Measurements from ENCODE around the gene OR2V1.
"Not testable (repeated sequence)": the region's sequence is repeated elsewhere in the genome, so short reads cannot be mapped to it uniquely, and the experiment has no call there.

OR2V1 gene

GRCh38 chr5:181097759-181098491 is 33.0 kb downstream of the OR2V1 start:
- not testable (repeated sequence) for H3K4me2 ChIP-seq (ENCODE audit: low read length); H3K9ac ChIP-seq (ENCODE audit: low read depth, low read length); H3K9me3 ChIP-seq (replicated peaks; ENCODE audit: low read length); H3K4me1 ChIP-seq (ENCODE audit: control insufficient read depth, insufficient read depth, low read length); H3K36me3 ChIP-seq (ENCODE audit: insufficient read depth, low read length); H3K4me3 ChIP-seq (ENCODE audit: low read length)
- peaks cover 21% of the 10 kb centered on the region for H3K27me3 ChIP-seq (ENCODE audit: control insufficient read depth, insufficient read depth, low read length)

DNA sequence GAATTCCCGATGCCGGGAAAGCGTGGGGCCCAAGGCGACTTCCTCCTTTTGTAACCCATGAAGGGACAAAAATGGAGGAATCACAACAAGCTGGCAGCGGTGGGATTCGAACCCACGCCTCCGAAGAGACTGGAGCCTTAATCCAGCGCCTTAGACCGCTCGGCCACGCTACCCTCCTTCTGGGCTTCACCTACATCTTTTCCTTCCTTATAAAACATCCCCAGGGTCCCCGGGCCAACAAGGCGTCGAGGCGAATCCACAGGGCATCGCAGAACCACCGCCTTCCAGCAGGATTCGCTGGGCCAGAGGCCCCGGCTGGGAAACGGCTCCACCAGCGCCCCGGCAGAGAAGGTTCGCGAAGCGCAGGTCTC is 33.6 kb downstream of the OR2V1 start:
- not testable (repeated sequence) for H3K4me1 ChIP-seq (ENCODE audit: control insufficient read depth, insufficient read depth, low read length); H3K9ac ChIP-seq (ENCODE audit: low read depth, low read length); H3K4me3 ChIP-seq (ENCODE audit: low read length); H3K36me3 ChIP-seq (ENCODE audit: insufficient read depth, low read length); H3K4me2 ChIP-seq (ENCODE audit: low read length); H3K9me3 ChIP-seq (replicated peaks; ENCODE audit: low read length)
- peaks cover 21% of the 10 kb centered on the region for H3K27me3 ChIP-seq (ENCODE audit: control insufficient read depth, insufficient read depth, low read length)

GRCh38 chr5:181096721-181097382 is 34.1 kb downstream of the OR2V1 start:
- not testable (repeated sequence) for H3K9me3 ChIP-seq (replicated peaks; ENCODE audit: low read length); H3K4me2 ChIP-seq (ENCODE audit: low read length); H3K36me3 ChIP-seq (ENCODE audit: insufficient read depth, low read length); H3K9ac ChIP-seq (ENCODE audit: low read depth, low read length); H3K4me1 ChIP-seq (ENCODE audit: control insufficient read depth, insufficient read depth, low read length); H3K4me3 ChIP-seq (ENCODE audit: low read length)
- peaks cover 21% of the 10 kb centered on the region for H3K27me3 ChIP-seq (ENCODE audit: control insufficient read depth, insufficient read depth, low read length)

- peaks cover 17% of the 10 kb centered on the region for H3K27me3 ChIP-seq (ENCODE audit: control insufficient read depth, insufficient read depth, low read length)
- H3K4me1 ChIP-seq (ENCODE audit: control insufficient read depth, insufficient read depth, low read length); H3K9me3 ChIP-seq (replicated peaks; ENCODE audit: low read length); H3K9ac ChIP-seq (ENCODE audit: low read depth, low read length); H3K36me3 ChIP-seq (ENCODE audit: insufficient read depth, low read length); H3K4me3 ChIP-seq (ENCODE audit: low read length); H3K4me2 ChIP-seq (ENCODE audit: low read length): not testable (repeated sequence)
Measured at GRCh38 chr5:181095162-181095561, 35.8 kb downstream of the OR2V1 start.

DNA sequence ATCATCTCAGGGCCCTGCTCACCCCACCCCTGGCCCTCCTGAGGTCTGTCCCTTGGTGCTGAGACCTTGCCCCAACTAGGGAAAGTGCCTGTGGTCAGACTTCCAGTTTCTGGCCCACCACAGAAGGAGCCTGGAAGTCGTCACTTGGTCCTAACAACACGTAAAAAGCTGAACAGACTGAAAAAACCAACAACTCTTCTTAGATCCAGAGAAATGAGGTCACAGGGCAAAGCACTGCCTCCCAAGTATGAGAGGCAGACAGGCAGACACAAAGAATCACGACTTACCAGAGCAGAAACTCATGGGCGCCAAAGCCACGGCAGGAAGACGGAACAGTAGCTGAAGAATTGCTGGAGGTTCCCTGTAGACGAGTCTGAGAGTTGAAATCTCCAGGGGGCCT is 38.5 kb downstream of the OR2V1 start:
- Histone ChIP-seq H3K36me3 (ENCODE audit: insufficient read depth, low read length) (no peaks in the 10 kb centered on the region), H3K4me1 (ENCODE audit: control insufficient read depth, insufficient read depth, low read length) (no peaks in the 10 kb centered on the region), H3K9me3 (replicated peaks; ENCODE audit: low read length) (no peaks in the 10 kb centered on the region)

DNA sequence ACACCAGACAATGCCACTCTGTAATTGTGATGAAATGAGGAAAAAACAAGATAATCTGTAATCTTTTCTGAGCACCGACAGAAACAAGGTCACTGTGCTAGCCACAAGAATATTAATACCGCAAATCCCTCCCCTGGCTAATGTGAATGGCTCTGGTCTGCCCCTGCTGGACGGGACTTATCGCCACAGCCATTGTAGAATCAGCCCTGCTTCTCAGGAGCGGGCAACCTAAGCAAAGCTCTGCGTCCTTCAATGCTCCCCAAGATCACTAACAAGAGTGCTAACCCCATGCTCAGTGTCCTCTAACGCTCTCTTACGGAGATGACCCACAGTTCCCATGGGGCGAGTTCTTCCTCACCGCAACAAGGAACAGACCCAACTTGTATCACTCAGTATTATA is 42.7 kb downstream of the OR2V1 start:
- no peak overlapping the region for H3K4me2 ChIP-seq (ENCODE audit: low read length)
- H3K36me3 ChIP-seq (ENCODE audit: insufficient read depth, low read length), result no peaks in the 10 kb centered on the region

More for the DNA sequence above, 38.5 kb downstream of the OR2V1 start:
- H3K27me3 ChIP-seq (ENCODE audit: control insufficient read depth, insufficient read depth, low read length), result peaks cover 3% of the 10 kb centered on the region
- H3K9ac ChIP-seq (ENCODE audit: low read depth, low read length), result no peak overlapping the region
- no peak overlapping the region for H3K4me3 ChIP-seq (ENCODE audit: low read length)
- H3K4me2 ChIP-seq (ENCODE audit: low read length), result no peak overlapping the region

DNA sequence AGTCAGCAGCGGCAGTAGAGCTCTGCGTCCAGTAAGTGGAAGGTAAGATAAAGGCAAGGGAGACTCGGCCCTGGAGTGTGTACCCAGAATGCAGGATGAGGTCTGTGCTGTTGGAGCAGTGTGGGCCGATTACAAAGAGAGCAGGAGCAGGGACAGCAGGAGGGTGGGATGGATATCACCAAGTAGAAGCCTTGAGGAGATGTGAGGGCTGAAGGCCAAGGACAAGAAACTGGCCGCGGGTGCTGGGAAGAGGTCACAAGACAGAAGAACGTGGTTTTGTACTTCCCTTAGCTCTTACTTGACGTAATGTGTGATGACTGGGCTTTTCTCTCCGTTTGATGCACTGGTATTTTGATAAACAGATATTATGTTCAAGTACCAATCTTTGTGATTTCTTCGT is 43.7 kb downstream of the OR2V1 start:
- Histone ChIP-seq H3K4me2 (ENCODE audit: low read length) (no peak overlapping the region), H3K4me1 (ENCODE audit: control insufficient read depth, insufficient read depth, low read length) (no peaks in the 10 kb centered on the region), H3K9me3 (replicated peaks; ENCODE audit: low read length) (no peaks in the 10 kb centered on the region), H3K27me3 (ENCODE audit: control insufficient read depth, insufficient read depth, low read length) (peaks cover 19% of the 10 kb centered on the region), H3K4me3 (ENCODE audit: low read length) (no peak overlapping the region), H3K36me3 (ENCODE audit: insufficient read depth, low read length) (no peaks in the 10 kb centered on the region), H3K9ac (ENCODE audit: low read depth, low read length) (no peak overlapping the region)

More for the DNA sequence above, 42.7 kb downstream of the OR2V1 start:
- Histone ChIP-seq H3K9ac (ENCODE audit: low read depth, low read length) (no peak overlapping the region), H3K9me3 (replicated peaks; ENCODE audit: low read length) (no peaks in the 10 kb centered on the region), H3K4me1 (ENCODE audit: control insufficient read depth, insufficient read depth, low read length) (no peaks in the 10 kb centered on the region), H3K27me3 (ENCODE audit: control insufficient read depth, insufficient read depth, low read length) (peaks cover 18% of the 10 kb centered on the region), H3K4me3 (ENCODE audit: low read length) (no peak overlapping the region)

DNA sequence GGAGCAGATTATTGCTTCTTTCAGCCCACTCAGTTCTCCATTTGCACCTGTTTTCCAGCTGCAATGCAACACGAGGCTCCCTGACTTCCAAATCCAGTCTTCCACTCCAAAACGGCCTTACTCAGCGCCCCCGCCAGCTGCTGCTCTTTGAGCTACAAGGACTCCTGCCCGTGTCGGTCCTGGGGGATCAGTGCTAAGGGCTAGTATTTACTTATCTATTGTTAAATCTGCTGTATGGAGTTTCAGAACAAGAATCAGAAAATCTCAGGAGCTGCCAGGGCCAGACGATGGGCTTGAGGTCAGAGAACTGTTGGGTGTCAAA is 44.1 kb downstream of the OR2V1 start:
- Histone ChIP-seq H3K27me3 (ENCODE audit: control insufficient read depth, insufficient read depth, low read length) (peaks cover 19% of the 10 kb centered on the region), H3K9ac (ENCODE audit: low read depth, low read length) (no peak overlapping the region), H3K4me2 (ENCODE audit: low read length) (no peak overlapping the region), H3K4me3 (ENCODE audit: low read length) (no peak overlapping the region), H3K4me1 (ENCODE audit: control insufficient read depth, insufficient read depth, low read length) (no peaks in the 10 kb centered on the region), H3K9me3 (replicated peaks; ENCODE audit: low read length) (no peaks in the 10 kb centered on the region), H3K36me3 (ENCODE audit: insufficient read depth, low read length) (no peaks in the 10 kb centered on the region)

- H3K4me2 ChIP-seq (ENCODE audit: low read length), result no peak overlapping the region
- no peaks in the 10 kb centered on the region for H3K36me3 ChIP-seq (ENCODE audit: insufficient read depth, low read length)
- H3K9me3 ChIP-seq (replicated peaks; ENCODE audit: low read length), result no peaks in the 10 kb centered on the region
- no peak overlapping the region for H3K4me3 ChIP-seq (ENCODE audit: low read length)
- peaks cover 20% of the 10 kb centered on the region for H3K27me3 ChIP-seq (ENCODE audit: control insufficient read depth, insufficient read depth, low read length)
- H3K9ac ChIP-seq (ENCODE audit: low read depth, low read length), result no peak overlapping the region
- H3K4me1 ChIP-seq (ENCODE audit: control insufficient read depth, insufficient read depth, low read length), result no peaks in the 10 kb centered on the region
Measured at GRCh38 chr5:181086026-181086883, 44.7 kb downstream of the OR2V1 start.

DNA sequence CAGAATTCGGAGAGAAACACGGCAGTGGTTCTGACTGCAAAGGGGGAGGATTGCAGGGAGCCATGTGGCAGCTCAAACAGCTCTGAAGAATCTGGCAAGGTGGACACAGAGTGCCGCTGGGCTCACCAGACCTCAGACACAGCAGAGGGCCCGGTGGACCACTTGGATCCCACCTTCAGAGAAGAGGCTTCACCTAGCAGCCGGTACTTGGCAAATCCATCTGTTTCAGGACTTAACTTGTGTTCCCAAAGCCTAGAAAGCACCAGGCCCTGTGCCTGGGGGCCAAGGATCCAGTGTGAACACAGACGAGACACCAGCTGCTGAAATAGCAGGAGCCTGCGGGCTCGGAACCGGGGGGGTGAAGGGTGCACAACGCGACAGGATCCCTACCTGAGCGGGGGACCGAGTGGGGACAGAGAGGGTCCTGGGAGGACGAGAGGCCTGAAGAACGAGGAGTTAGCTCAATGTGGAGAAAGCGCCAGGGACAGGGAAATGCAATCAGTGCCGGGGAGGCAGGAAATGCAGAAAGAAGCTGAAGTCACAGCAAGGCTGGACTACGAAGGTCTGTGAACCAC is 46.3 kb downstream of the OR2V1 start:
- no peaks in the 10 kb centered on the region for H3K36me3 ChIP-seq (ENCODE audit: insufficient read depth, low read length)
- no peaks in the 10 kb centered on the region for H3K9me3 ChIP-seq (replicated peaks; ENCODE audit: low read length)
- no peak overlapping the region for H3K9ac ChIP-seq (ENCODE audit: low read depth, low read length)
- H3K4me2 ChIP-seq (ENCODE audit: low read length), result no peak overlapping the region
- no peaks in the 10 kb centered on the region for H3K4me1 ChIP-seq (ENCODE audit: control insufficient read depth, insufficient read depth, low read length)
- H3K27me3 ChIP-seq (ENCODE audit: control insufficient read depth, insufficient read depth, low read length), result peaks cover 22% of the 10 kb centered on the region
- H3K4me3 ChIP-seq (ENCODE audit: low read length), result no peak overlapping the region

- no peaks in the 10 kb centered on the region for H3K9me3 ChIP-seq (replicated peaks; ENCODE audit: low read length)
- H3K9ac ChIP-seq (ENCODE audit: low read depth, low read length), result no peak overlapping the region
- H3K27me3 ChIP-seq (ENCODE audit: control insufficient read depth, insufficient read depth, low read length), result peaks cover 22% of the 10 kb centered on the region
- H3K4me2 ChIP-seq (ENCODE audit: low read length), result no peak overlapping the region
- no peaks in the 10 kb centered on the region for H3K4me1 ChIP-seq (ENCODE audit: control insufficient read depth, insufficient read depth, low read length)
- H3K36me3 ChIP-seq (ENCODE audit: insufficient read depth, low read length), result no peaks in the 10 kb centered on the region
- H3K4me3 ChIP-seq (ENCODE audit: low read length), result no peak overlapping the region
Measured at GRCh38 chr5:181081989-181082388, 49.0 kb downstream of the OR2V1 start.

All from skeletal muscle satellite cell (primary cell).